PC-9 (cell line): ENCODE results near the gene CEP85L. TPM values are rescaled to one million over a fixed set of nuclear protein-coding genes. Genes with fewer than 3 reads are reported as not detected.
A peak's percentile ranks its signal among the peaks of the same experiment; 100 is the strongest.

Experiments used
- BruUV-seq: library from RNA; stranded (reverse); fragments of 400-500 nt; replicated peaks from 2 replicates; lab custom pipeline; 2021; lab: Mats Ljungman, UMichigan
- CTCF ChIA-PET: fragments of 300-600 bp; sonication (Branson Sonifier 250); formaldehyde crosslinking; loops from one replicate; lab custom pipeline; 2022; ENCODE audit warnings: antibody characterized with exemption; lab: Charles Lee
- POLR2A ChIA-PET: fragments of 300-600 bp; sonication (Branson Sonifier 250); formaldehyde crosslinking; loops from one replicate; lab custom pipeline; 2022; ENCODE audit warnings: antibody characterized with exemption; ENCODE audit not compliant: unreplicated experiment; lab: Charles Lee
- DNase-seq, 2 experiments: peaks; one replicate each; pipeline versions ENCODE4 v3.0.0 to v3.0.0-alpha.2; 2015 to 2022; ENCODE audit warnings: mixed read lengths in 1 of 2
- H2AFZ ChIP-seq: fragments of 200-600 bp; sonication (generic); 2 replicates; pipeline ENCODE4 v1.8.1; 2017; ENCODE audit warnings: antibody characterized with exemption
- H3F3A ChIP-seq: fragments of 200-600 bp; sonication (generic); 2 replicates; pipeline ENCODE4 v1.8.1; 2017; ENCODE audit warnings: antibody characterized with exemption, mild to moderate bottlenecking, low read depth; ENCODE audit not compliant: insufficient read depth
- H3K27ac ChIP-seq: fragments of 200-600 bp; sonication (generic); 2 replicates; pipeline ENCODE4 v1.6.1; 2016; ENCODE audit warnings: mixed run types
- H3K27me3 ChIP-seq: fragments of 200-600 bp; sonication (generic); 2 replicates; pipeline ENCODE4 v1.6.1; 2016; ENCODE audit warnings: low read depth, mixed run types; ENCODE audit not compliant: insufficient read depth
- H3K36me3 ChIP-seq: fragments of 200-600 bp; sonication (generic); 2 replicates; pipeline ENCODE4 v1.6.1; 2016; ENCODE audit warnings: low read depth, mixed run types
- H3K4me1 ChIP-seq: fragments of 200-600 bp; sonication (generic); replicated peaks from 2 replicates; pipeline ENCODE4 v1.6.1; 2016; ENCODE audit warnings: mixed run types; ENCODE audit not compliant: insufficient read depth
- H3K4me2 ChIP-seq: fragments of 200-600 bp; sonication (generic); 2 replicates; pipeline ENCODE4 v1.6.1; 2017; ENCODE audit warnings: mixed run types
- H3K4me3 ChIP-seq: fragments of 200-600 bp; sonication (generic); 2 replicates; pipeline ENCODE4 v1.6.1; 2016; ENCODE audit warnings: mixed run types
- H3K79me2 ChIP-seq: fragments of 200-600 bp; sonication (generic); 2 replicates; pipeline ENCODE4 v1.6.1; 2017; ENCODE audit warnings: low read depth, mixed run types
- H3K9me2 ChIP-seq: fragments of 200-600 bp; sonication (generic); 2 replicates; pipeline ENCODE4 v1.8.1; 2017; ENCODE audit warnings: mild to moderate bottlenecking; ENCODE audit not compliant: insufficient read depth
- H3K9me3 ChIP-seq: fragments of 200-600 bp; sonication (generic); 2 replicates; pipeline ENCODE4 v1.8.1; 2016; ENCODE audit warnings: low read depth; ENCODE audit not compliant: insufficient read depth
- H4K20me1 ChIP-seq: fragments of 200-600 bp; sonication (generic); 2 replicates; pipeline ENCODE4 v1.8.1; 2017; ENCODE audit not compliant: insufficient read depth
- EZH2 ChIP-seq: fragments of 200-600 bp; sonication (generic); IDR thresholded peaks from 2 replicates; pipeline ENCODE4 v1.8.0; 2017; ENCODE audit warnings: antibody characterized with exemption, low read depth
- intact Hi-C: fragments of 100-400 bp; cut with micrococcal nuclease; formaldehyde crosslinking; loops from one replicate; pipeline ENCODE4 v1.10.0; 2022; ENCODE audit not compliant: unreplicated experiment
- total RNA-seq: library from RNA; stranded (reverse); gene quantifications from 2 replicates; pipeline ENCODE4 v1.2.3, GENCODE V29; 2021
- TF ChIP-seq, protein P1 (sequence below): fragments of 200-600 bp; sonication (generic); conservative IDR thresholded peaks from 2 replicates; pipeline ENCODE4 v1.6.1; 2017; ENCODE audit warnings: mixed run types, antibody characterized with exemption, mild to moderate bottlenecking, moderate library complexity

Gene CEP85L
- total RNA-seq, 1 experiment from 2014 or later: 3.0 TPM

- H3K27ac ChIP-seq: no peak overlapping the region
- no TSS peak for BruUV-seq
- intact Hi-C loops: no loop called here
- H3K4me3 ChIP-seq: no peak overlapping the region
- H3K79me2 ChIP-seq: no peaks in the 10 kb centered on the region
- H3K9me2 ChIP-seq: no peaks in the 10 kb centered on the region
- TF ChIP-seq EZH2: no peak
- TF ChIP-seq, protein P1, sequence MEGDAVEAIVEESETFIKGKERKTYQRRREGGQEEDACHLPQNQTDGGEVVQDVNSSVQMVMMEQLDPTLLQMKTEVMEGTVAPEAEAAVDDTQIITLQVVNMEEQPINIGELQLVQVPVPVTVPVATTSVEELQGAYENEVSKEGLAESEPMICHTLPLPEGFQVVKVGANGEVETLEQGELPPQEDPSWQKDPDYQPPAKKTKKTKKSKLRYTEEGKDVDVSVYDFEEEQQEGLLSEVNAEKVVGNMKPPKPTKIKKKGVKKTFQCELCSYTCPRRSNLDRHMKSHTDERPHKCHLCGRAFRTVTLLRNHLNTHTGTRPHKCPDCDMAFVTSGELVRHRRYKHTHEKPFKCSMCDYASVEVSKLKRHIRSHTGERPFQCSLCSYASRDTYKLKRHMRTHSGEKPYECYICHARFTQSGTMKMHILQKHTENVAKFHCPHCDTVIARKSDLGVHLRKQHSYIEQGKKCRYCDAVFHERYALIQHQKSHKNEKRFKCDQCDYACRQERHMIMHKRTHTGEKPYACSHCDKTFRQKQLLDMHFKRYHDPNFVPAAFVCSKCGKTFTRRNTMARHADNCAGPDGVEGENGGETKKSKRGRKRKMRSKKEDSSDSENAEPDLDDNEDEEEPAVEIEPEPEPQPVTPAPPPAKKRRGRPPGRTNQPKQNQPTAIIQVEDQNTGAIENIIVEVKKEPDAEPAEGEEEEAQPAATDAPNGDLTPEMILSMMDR: no peak
- ChIA-PET POLR2A (no interaction called here), CTCF (no interaction called here)
- H3K4me2 ChIP-seq: no peak overlapping the region
- DNase-seq: peak in 1 of 2 experiments; percentile 19
- no peaks in the 10 kb centered on the region for H3K9me3 ChIP-seq
- H3K36me3 ChIP-seq: peaks cover 10% of the 10 kb centered on the region; the same call in 1 of the 2 replicates
- H3K27me3 ChIP-seq: no peaks in the 10 kb centered on the region
- H4K20me1 ChIP-seq: no peaks in the 10 kb centered on the region
- H3F3A ChIP-seq: no peaks in the 10 kb centered on the region
- no peak overlapping the region for H2AFZ ChIP-seq
- no peaks in the 10 kb centered on the region for H3K4me1 ChIP-seq
These were observed 184.2 kb downstream of the CEP85L start for GRCh38 chr6:118467181-118467580.

GRCh38 chr6:118464620-118465019 is 186.8 kb downstream of the CEP85L start:
- Histone ChIP-seq H4K20me1 (0 out of 2 replicates have a peak, but pooled peaks cover 2% of the 10 kb centered on the region), H3K36me3 (peaks cover 10% of the 10 kb centered on the region; the same call in 1 of the 2 replicates), H2AFZ (no peak overlapping the region), H3K9me3 (no peaks in the 10 kb centered on the region), H3K27me3 (no peaks in the 10 kb centered on the region), H3K4me1 (no peaks in the 10 kb centered on the region), H3K9me2 (no peaks in the 10 kb centered on the region), H3K4me2 (no peak overlapping the region), H3K4me3 (no peak overlapping the region), H3K27ac (no peak overlapping the region), H3F3A (no peaks in the 10 kb centered on the region), H3K79me2 (no peaks in the 10 kb centered on the region)
- TF ChIP-seq, protein P1: no peak
- no peak for TF ChIP-seq EZH2
- intact Hi-C loops: no loop called here
- BruUV-seq: no TSS peak
- no peak for DNase-seq
- POLR2A ChIA-PET: no interaction called here
- CTCF ChIA-PET: no interaction called here

GRCh38 chr6:118460958-118461470 is 190.4 kb downstream of the CEP85L start:
- no peaks in the 10 kb centered on the region for H3K4me1 ChIP-seq
- H3K9me3 ChIP-seq: no peaks in the 10 kb centered on the region
- no peak overlapping the region for H2AFZ ChIP-seq
- intact Hi-C loops: no loop called here
- no peak overlapping the region for H3K4me2 ChIP-seq
- H3K9me2 ChIP-seq: no peaks in the 10 kb centered on the region
- TF ChIP-seq EZH2: no peak
- TF ChIP-seq, protein P1: no peak
- 0 out of 2 replicates have a peak, but pooled peaks cover 2% of the 10 kb centered on the region for H4K20me1 ChIP-seq
- no peak overlapping the region for H3K4me3 ChIP-seq
- peaks cover 6% of the 10 kb centered on the region; the same call in 1 of the 2 replicates for H3K36me3 ChIP-seq
- POLR2A ChIA-PET: no interaction called here
- no TSS peak for BruUV-seq
- DNase-seq: no peak
- H3K27ac ChIP-seq: no peak overlapping the region
- H3K27me3 ChIP-seq: no peaks in the 10 kb centered on the region
- H3K79me2 ChIP-seq: no peaks in the 10 kb centered on the region
- CTCF ChIA-PET: no interaction called here
- no peaks in the 10 kb centered on the region for H3F3A ChIP-seq
